GM10248 (cell line): Measurements from ENCODE around the gene ISCU.

Experiments used
- CTCF ChIA-PET: fragments of 300-600 bp; sonication (Branson Sonifier 250); formaldehyde crosslinking; extraction: SDS; loops from one replicate; lab custom pipeline; 2021; ENCODE audit warnings: antibody characterized with exemption; lab: Yijun Ruan, JAX
- POLR2A ChIA-PET: fragments of 350-650 bp; sonication (Branson Sonifier 250); formaldehyde crosslinking; extraction: SDS; loops from one replicate; lab custom pipeline; 2020; ENCODE audit warnings: antibody characterized with exemption; lab: Yijun Ruan, JAX
- DNase-seq: peaks from one replicate; pipeline ENCODE4 v3.0.0; 2012; ENCODE audit errors: extremely low spot score
- CTCF ChIP-seq: IDR thresholded peaks from 2 replicates; pipeline ENCODE4 v1.5.1; 2012; ENCODE audit warnings: mild to moderate bottlenecking, low read depth; ENCODE audit errors: extremely low read depth, missing control alignments, control extremely low read depth

ISCU gene

DNA sequence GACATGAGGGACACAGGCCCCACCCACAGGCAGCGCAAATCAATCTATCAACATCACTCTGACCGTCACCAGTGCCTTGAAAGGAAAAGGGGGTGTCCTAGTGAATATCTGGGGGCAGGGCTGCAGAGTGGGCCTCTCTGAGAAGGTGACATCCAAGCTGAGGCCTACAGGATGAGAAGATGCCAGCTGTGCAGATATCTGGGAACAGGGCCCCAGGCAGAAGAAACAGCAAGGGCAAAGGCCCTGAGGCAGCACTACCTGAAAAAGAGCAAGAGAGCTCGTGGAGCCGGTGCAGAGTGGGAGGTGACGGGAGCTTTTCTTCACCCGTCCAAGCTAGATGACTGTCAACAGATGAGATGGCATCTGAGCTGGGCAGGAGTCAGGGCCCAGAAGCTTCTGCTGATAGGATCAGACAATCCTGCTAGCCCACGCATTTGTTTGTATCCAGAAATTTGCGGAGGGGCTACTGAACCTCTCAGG lies 48.0 kb downstream of the ISCU start:
- CTCF ChIA-PET, result interaction anchor here (0.8 to 18.2 kb wide), 3 partner anchors 43 to 340 kb away, joined by 3 to 543 read pairs (median 3); partner anchors contain the start of genes ISCU and SART3
- no peak for DNase-seq
- POLR2A ChIA-PET, result no interaction called here
- TF ChIP-seq CTCF, result no peak

GRCh38 chr12:108610856-108611605 lies 48.6 kb downstream of the ISCU start:
- ChIA-PET CTCF (interaction anchor here (0.8 to 18.2 kb wide), 4 partner anchors 44 to 340 kb away, joined by 3 to 543 read pairs (median 3); partner anchors contain the start of genes ISCU and SART3), POLR2A (no interaction called here)
- no peak for TF ChIP-seq CTCF
- DNase-seq, result no peak

DNA sequence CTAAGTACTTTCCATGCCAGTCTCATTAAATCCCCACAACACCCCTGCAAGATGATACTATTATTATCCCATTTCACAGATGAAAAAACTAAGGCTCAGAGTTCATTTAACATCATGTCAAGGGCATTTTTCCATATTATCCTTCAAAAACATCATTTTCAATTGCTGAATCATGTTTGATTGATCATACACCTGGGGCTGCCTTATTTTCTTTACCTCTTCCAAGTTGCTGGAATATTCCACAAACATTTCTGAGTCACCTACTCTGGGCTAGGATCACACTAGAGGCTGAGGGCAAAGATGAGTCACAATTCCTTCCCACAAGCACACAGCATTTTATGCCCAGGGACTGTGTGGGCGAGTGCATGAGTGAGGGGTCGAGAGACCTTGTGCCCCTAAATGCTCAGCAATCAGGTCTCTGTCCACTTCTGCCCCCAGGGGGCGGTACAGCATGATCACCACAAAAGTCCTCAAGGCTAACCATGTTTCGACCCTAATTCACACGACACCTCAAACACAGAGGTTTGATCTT lies 49.6 kb downstream of the ISCU start:
- DNase-seq, result no peak
- CTCF ChIA-PET, result interaction anchor here (1.0 to 18.2 kb wide), 5 partner anchors 8 to 45 kb away, joined by 3 to 543 read pairs (median 6); partner anchors contain the start of genes ISCU, SART3 and SELPLG

GRCh38 chr12:108612788-108613282 lies 50.4 kb downstream of the ISCU start:
- POLR2A ChIA-PET, result no interaction called here

More for the DNA sequence above, 49.6 kb downstream of the ISCU start:
- POLR2A ChIA-PET, result no interaction called here
- TF ChIP-seq CTCF, result peak; percentile 26

GRCh38 chr12:108613548-108613947 lies 51.2 kb downstream of the ISCU start:
- no peak for TF ChIP-seq CTCF
- ChIA-PET POLR2A (no interaction called here), CTCF (interaction anchor here (0.7 to 18.2 kb wide), 5 partner anchors 9 to 46 kb away, joined by 3 to 543 read pairs (median 3); partner anchors contain the start of genes ISCU, SART3 and SELPLG)
- DNase-seq, result peak; percentile 46

More at GRCh38 chr12:108612788-108613282, 50.4 kb downstream of the ISCU start:
- CTCF ChIA-PET, result interaction anchor here (0.9 to 18.2 kb wide), 7 partner anchors 9 to 46 kb away, joined by 3 to 543 read pairs (median 3); partner anchors contain the start of genes ISCU, SART3 and SELPLG
- DNase-seq, result no peak
- no peak for TF ChIP-seq CTCF

DNA sequence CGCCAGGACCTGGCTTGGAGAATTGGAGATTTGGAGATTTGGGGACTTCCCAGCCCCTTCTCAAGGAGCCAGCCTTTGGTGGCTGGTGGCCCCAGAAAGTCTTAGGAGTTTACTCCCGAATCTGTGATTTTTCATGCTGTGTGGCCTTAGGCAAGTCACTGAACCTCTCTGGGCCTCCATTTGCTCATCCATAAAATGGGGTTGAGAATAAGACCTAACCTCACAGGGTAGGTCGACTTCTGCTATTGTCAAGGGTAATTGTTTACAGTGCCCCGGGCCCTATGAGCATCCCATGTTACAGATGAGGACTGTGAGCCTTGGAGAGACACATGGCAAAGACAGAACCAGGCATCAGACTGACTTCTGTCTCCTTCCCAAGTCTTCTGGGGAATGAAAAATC lies 51.6 kb downstream of the ISCU start:
- ChIA-PET CTCF (interaction anchor here (0.7 to 18.2 kb wide), 4 partner anchors 8 to 47 kb away, joined by 3 to 543 read pairs (median 119); partner anchors contain the start of genes ISCU, SART3 and SELPLG), POLR2A (no interaction called here)
- no peak for DNase-seq
- no peak for TF ChIP-seq CTCF
